GM12864 (cell line): ENCODE measurements around the gene GREM2.

ENCODE experiments used
- DNase-seq: peaks from one replicate; pipeline ENCODE4 v3.0.0-alpha.2; 2011; ENCODE audit warnings: low read depth
- H3K4me3 ChIP-seq: 2 replicates; pipeline ENCODE4 v1.5.1; 2011; ENCODE audit warnings: mild to moderate bottlenecking, low read depth, low read length, control low read depth
- CTCF ChIP-seq: IDR thresholded peaks from 2 replicates; pipeline ENCODE4 v1.5.1; 2011; ENCODE audit warnings: low read depth, mild to moderate bottlenecking, moderate library complexity, low read length, control low read depth, inconsistent platforms; ENCODE audit errors: missing control alignments

The GREM2 gene

GRCh38 chr1:240497908-240498307, 114.0 kb downstream of the GREM2 start:
- H3K4me3 ChIP-seq: no peak overlapping the region
- TF ChIP-seq CTCF: no peak
- no peak for DNase-seq

GRCh38 chr1:240496941-240497340, 115.0 kb downstream of the GREM2 start:
- no peak for TF ChIP-seq CTCF
- no peak overlapping the region for H3K4me3 ChIP-seq
- DNase-seq: no peak

GRCh38 chr1:240496356-240496755, 115.6 kb downstream of the GREM2 start:
- DNase-seq: no peak
- H3K4me3 ChIP-seq: no peak overlapping the region
- no peak for TF ChIP-seq CTCF

- no peak for DNase-seq
- no peak overlapping the region for H3K4me3 ChIP-seq
- TF ChIP-seq CTCF: no peak
Observed at GRCh38 chr1:240495601-240496000, 116.4 kb downstream of the GREM2 start.

- no peak overlapping the region for H3K4me3 ChIP-seq
- TF ChIP-seq CTCF: peak; percentile 32
- no peak for DNase-seq
Observed at GRCh38 chr1:240492832-240493440, 119.0 kb downstream of the GREM2 start.

- TF ChIP-seq CTCF: no peak
- no peak overlapping the region for H3K4me3 ChIP-seq
- DNase-seq: no peak
Observed at GRCh38 chr1:240491796-240492195, 120.2 kb downstream of the GREM2 start.

GRCh38 chr1:240491156-240491555, 120.8 kb downstream of the GREM2 start:
- TF ChIP-seq CTCF: no peak
- H3K4me3 ChIP-seq: no peak overlapping the region
- DNase-seq: no peak
